Vagina (tissue), 2 donors: ENCODE measurements around the gene TSPAN9. TPM values are rescaled to one million over a fixed set of nuclear protein-coding genes. Genes with fewer than 3 reads are reported as not detected.

ENCODE experiments used
- DNase-seq, 2 donors: peaks; one replicate each; pipeline ENCODE4 v3.0.0-alpha.2; 2017; ENCODE audit errors: extremely low spot score in 2 of 2
- H3K27ac ChIP-seq: fragments of 200-600 bp; sonication (generic); one replicate; pipeline ENCODE4 v1.5.1; 2019
- H3K27me3 ChIP-seq: fragments of 200-600 bp; sonication (generic); one replicate; pipeline ENCODE4 v1.5.1; 2019
- H3K36me3 ChIP-seq, 2 donors: fragments of 200-600 bp; sonication (generic); one replicate each; pipeline ENCODE4 v1.5.1; 2017 to 2019
- H3K4me1 ChIP-seq: fragments of 200-600 bp; sonication (generic); one replicate; pipeline ENCODE4 v1.5.1; 2019
- H3K4me3 ChIP-seq, 2 donors: fragments of 200-600 bp; sonication (generic); 1 replicate in 1 of 2; 2 replicates in 1 of 2; pipeline ENCODE4 v1.5.1; 2016 to 2019
- H3K9me3 ChIP-seq: fragments of 200-600 bp; sonication (generic); one replicate; pipeline ENCODE4 v1.5.1; 2019
- POLR2A ChIP-seq, 2 donors: fragments of 450-650 bp; IDR thresholded peaks; one replicate each; pipeline ENCODE4 v1.6.1; 2017; ENCODE audit warnings: antibody characterized with exemption in 2 of 2, mild to moderate bottlenecking in 2 of 2, moderate library complexity in 2 of 2
- POLR2AphosphoS5 ChIP-seq, 2 donors: sonication (generic); formaldehyde crosslinking; IDR thresholded peaks; one replicate each; pipeline ENCODE4 v1.9.0; 2017; ENCODE audit warnings: antibody characterized with exemption in 2 of 2, mild to moderate bottlenecking in 2 of 2, low read depth in 1 of 2; ENCODE audit not compliant: insufficient read depth in 1 of 2
- intact Hi-C: fragments of 100-400 bp; cut with DNase I; formaldehyde crosslinking; loops from one replicate; pipeline ENCODE4 v1.15.1; 2023
- total RNA-seq: library from RNA; depleted of rRNA; stranded (reverse); fragments of >200 nt; gene quantifications from one replicate; pipeline ENCODE4 v1.2.3, GENCODE V29; 2016
- TF ChIP-seq, protein P1 (sequence below), 3 experiments: fragments of 450-650 bp in 2 of 3; fragments of 200-600 bp in 1 of 3; sonication (generic) in 1 of 3; IDR thresholded peaks; one replicate each; pipeline ENCODE4 v1.5.1; 2017 to 2019; ENCODE audit warnings: antibody characterized with exemption in 3 of 3, mild to moderate bottlenecking in 2 of 3, moderate library complexity in 2 of 3

TSPAN9 gene
- total RNA-seq, 1 donor from 2014 or later = 32.2 TPM

- no peak for DNase-seq
- no peak for TF ChIP-seq POLR2AphosphoS5 (IDR thresholded peaks at IDR 0.05; ENCODE audit: insufficient read depth in 1 of 2, low read depth in 1 of 2)
- TF ChIP-seq, protein P1, sequence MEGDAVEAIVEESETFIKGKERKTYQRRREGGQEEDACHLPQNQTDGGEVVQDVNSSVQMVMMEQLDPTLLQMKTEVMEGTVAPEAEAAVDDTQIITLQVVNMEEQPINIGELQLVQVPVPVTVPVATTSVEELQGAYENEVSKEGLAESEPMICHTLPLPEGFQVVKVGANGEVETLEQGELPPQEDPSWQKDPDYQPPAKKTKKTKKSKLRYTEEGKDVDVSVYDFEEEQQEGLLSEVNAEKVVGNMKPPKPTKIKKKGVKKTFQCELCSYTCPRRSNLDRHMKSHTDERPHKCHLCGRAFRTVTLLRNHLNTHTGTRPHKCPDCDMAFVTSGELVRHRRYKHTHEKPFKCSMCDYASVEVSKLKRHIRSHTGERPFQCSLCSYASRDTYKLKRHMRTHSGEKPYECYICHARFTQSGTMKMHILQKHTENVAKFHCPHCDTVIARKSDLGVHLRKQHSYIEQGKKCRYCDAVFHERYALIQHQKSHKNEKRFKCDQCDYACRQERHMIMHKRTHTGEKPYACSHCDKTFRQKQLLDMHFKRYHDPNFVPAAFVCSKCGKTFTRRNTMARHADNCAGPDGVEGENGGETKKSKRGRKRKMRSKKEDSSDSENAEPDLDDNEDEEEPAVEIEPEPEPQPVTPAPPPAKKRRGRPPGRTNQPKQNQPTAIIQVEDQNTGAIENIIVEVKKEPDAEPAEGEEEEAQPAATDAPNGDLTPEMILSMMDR (IDR thresholded peaks at IDR 0.05) = no peak
- no peak for TF ChIP-seq POLR2A (IDR thresholded peaks at IDR 0.05)
- Histone ChIP-seq H3K4me3 (no peak overlapping the region), H3K4me1 (peaks cover 28% of the 10 kb centered on the region), H3K9me3 (no peaks in the 10 kb centered on the region), H3K27ac (no peak overlapping the region), H3K36me3 (no peaks in the 10 kb centered on the region), H3K27me3 (no peaks in the 10 kb centered on the region)
- intact Hi-C loops = no loop called here
Observed at GRCh38 chr12:3222979-3223378, 145.8 kb downstream of the TSPAN9 start.

DNA sequence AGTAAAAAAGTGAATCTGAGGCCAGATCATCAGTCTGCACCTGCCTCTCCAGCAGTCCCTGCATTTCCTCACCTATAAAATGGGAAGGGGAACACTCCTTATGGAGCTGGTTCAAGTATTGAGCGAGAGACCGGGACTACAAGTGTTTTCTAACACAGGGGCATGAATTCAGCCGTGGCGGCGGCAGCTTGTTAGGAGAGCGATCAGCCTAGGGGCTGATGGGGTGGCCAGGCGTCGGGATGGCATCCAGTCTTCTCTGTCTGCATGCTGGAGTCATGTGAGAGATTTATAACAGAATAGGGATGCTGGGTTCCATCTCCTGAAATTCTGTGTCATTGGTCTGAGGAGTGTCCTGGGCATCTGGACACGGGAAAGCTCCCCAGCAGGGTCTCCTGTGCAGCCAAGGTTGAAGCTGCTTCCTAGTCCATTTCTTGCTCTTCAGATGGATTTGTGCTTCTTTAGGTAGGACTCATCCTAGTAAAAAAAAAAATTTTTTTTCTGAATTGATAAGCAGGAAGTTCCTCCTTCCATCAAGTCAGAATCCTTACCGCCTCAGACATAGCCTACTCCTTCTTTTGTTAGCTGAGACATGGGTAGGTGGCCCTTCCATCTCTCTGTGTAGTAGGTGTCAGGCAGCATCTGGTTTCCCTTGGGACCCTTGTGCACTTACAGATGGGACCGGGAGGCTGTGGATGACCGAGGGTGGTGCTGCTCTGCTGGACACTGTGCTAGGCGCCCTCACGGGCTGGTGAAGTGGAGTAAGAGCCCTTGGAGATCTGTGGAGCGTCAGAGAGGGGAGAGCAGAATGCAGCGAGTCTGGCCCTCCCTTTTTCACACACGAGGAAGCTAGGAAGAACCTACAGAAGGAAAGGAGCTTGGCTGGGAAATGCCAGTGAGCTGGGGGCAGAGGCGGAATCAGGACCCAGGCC is 146.7 kb downstream of the TSPAN9 start:
- H3K36me3 ChIP-seq = no peaks in the 10 kb centered on the region
- no peak overlapping the region for H3K27ac ChIP-seq
- H3K27me3 ChIP-seq = no peaks in the 10 kb centered on the region
- intact Hi-C loops = no loop called here
- no peak overlapping the region for H3K4me3 ChIP-seq
- TF ChIP-seq POLR2A (IDR thresholded peaks at IDR 0.05) (no peak), POLR2AphosphoS5 (IDR thresholded peaks at IDR 0.05; ENCODE audit: insufficient read depth in 1 of 2, low read depth in 1 of 2) (no peak)
- TF ChIP-seq, protein P1 (IDR thresholded peaks at IDR 0.05) = no peak
- no peaks in the 10 kb centered on the region for H3K9me3 ChIP-seq
- no peak for DNase-seq
- H3K4me1 ChIP-seq = peaks cover 19% of the 10 kb centered on the region

GRCh38 chr12:3224530-3224903 is 147.3 kb downstream of the TSPAN9 start:
- intact Hi-C loops = no loop called here
- TF ChIP-seq, protein P1 (IDR thresholded peaks at IDR 0.05) = no peak
- TF ChIP-seq POLR2AphosphoS5 (IDR thresholded peaks at IDR 0.05; ENCODE audit: insufficient read depth in 1 of 2, low read depth in 1 of 2) = no peak
- no peak for TF ChIP-seq POLR2A (IDR thresholded peaks at IDR 0.05)
- no peaks in the 10 kb centered on the region for H3K9me3 ChIP-seq
- H3K36me3 ChIP-seq = no peaks in the 10 kb centered on the region
- H3K4me3 ChIP-seq = no peak overlapping the region
- H3K27me3 ChIP-seq = no peaks in the 10 kb centered on the region
- H3K4me1 ChIP-seq = peaks cover 12% of the 10 kb centered on the region
- H3K27ac ChIP-seq = no peak overlapping the region
- no peak for DNase-seq

DNA sequence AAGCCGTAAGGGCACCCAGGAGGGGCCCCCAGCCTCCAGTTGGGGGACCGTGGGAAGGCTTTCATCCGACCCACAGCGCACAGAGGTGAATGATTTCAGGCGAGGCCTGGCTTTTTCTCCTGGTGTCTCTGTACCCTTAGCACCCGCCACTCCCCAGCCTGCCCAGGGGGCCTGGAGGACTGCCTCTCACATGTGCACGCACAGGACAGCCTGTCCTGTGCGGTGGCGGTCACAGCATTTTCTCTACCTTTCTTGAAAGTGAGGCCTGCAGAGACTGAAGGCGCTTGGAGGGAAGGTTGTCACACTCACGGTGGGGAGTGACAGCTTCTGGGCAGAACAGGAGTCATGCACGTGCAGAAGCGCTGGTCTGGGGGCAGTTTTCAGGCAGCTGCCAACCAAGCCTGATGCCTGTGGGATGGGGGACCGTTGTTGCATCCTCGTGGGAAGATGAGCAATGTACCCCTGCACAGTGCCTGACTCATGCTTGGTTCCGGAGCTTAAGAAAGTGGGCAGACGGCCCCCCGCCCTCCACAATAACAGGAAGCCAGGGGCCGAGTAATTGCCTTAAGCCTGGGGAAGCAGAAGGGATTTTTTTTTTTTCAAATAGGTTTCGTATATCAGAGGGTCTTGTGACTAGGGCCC is 148.1 kb downstream of the TSPAN9 start:
- Histone ChIP-seq H3K36me3 (no peaks in the 10 kb centered on the region), H3K4me3 (no peak overlapping the region), H3K9me3 (no peaks in the 10 kb centered on the region), H3K4me1 (peaks cover 8% of the 10 kb centered on the region), H3K27ac (no peak overlapping the region), H3K27me3 (no peaks in the 10 kb centered on the region)
- DNase-seq = no peak
- no peak for TF ChIP-seq POLR2A (IDR thresholded peaks at IDR 0.05)
- no peak for TF ChIP-seq POLR2AphosphoS5 (IDR thresholded peaks at IDR 0.05; ENCODE audit: insufficient read depth in 1 of 2, low read depth in 1 of 2)
- TF ChIP-seq, protein P1 (IDR thresholded peaks at IDR 0.05) = no peak
- intact Hi-C loops = loop anchor here (5.0 kb wide), 1 partner anchor 37 kb away; no protein-coding TSS in a partner anchor
